ENCODE results near the gene HEXB.
"Not testable (repeated sequence)": the region's sequence is repeated elsewhere in the genome, so short reads cannot be mapped to it uniquely, and the experiment has no call there.

Gene HEXB

DNA sequence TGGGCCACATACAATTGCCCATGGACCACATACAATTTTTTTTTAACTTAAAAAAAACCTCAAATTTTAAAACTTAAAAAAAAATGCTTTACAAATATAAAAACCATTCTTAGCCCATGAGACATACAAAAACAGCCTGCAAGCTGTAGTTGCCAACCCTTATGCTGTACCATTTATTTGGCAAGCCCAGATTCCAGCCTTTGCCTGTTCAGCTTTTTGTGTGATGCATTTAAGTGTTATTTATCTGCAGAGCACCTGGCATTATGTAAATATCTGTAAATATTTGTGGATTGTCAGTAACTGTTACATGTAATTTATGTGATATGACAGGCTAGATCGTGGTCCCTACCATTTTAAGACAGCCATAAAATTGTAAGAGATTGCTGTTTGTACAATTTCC lies 32.6 kb downstream of the HEXB start:
- TF ChIP-seq, protein P1, sequence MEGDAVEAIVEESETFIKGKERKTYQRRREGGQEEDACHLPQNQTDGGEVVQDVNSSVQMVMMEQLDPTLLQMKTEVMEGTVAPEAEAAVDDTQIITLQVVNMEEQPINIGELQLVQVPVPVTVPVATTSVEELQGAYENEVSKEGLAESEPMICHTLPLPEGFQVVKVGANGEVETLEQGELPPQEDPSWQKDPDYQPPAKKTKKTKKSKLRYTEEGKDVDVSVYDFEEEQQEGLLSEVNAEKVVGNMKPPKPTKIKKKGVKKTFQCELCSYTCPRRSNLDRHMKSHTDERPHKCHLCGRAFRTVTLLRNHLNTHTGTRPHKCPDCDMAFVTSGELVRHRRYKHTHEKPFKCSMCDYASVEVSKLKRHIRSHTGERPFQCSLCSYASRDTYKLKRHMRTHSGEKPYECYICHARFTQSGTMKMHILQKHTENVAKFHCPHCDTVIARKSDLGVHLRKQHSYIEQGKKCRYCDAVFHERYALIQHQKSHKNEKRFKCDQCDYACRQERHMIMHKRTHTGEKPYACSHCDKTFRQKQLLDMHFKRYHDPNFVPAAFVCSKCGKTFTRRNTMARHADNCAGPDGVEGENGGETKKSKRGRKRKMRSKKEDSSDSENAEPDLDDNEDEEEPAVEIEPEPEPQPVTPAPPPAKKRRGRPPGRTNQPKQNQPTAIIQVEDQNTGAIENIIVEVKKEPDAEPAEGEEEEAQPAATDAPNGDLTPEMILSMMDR (IDR thresholded peaks at IDR 0.05; ENCODE audit: borderline replicate concordance, control extremely low read depth, extremely low read depth, insufficient read depth, missing control alignments), result no peak
- in situ Hi-C loops (cut with MboI; ENCODE audit: low sequenced_read_pairs, unreplicated experiment), result no loop called here
- no peak for DNase-seq (ENCODE audit: low spot score)

DNA sequence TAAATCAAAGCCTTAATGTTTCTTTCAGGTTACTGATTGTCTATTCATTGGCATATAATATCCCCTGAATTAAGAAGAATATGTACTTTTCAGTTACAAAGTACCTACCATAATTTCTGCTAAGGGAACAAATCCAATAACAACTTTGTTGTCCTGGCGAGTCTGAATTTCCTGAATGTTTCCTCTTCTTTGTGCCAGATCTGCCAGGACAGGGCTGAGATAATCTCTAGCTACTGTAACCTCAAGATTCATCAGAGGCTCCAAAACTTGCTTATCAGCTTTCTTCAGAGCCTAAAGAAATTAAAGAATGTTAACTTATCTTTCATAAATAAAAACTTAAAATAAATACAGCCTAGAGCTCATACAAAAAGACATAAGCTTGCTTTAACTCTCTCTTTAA lies 37.2 kb downstream of the HEXB start:
- no peak for DNase-seq (ENCODE audit: low spot score)
- in situ Hi-C loops (cut with MboI; ENCODE audit: low sequenced_read_pairs, unreplicated experiment), result no loop called here
- TF ChIP-seq, protein P1 (IDR thresholded peaks at IDR 0.05; ENCODE audit: borderline replicate concordance, control extremely low read depth, extremely low read depth, insufficient read depth, missing control alignments), result no peak

DNA sequence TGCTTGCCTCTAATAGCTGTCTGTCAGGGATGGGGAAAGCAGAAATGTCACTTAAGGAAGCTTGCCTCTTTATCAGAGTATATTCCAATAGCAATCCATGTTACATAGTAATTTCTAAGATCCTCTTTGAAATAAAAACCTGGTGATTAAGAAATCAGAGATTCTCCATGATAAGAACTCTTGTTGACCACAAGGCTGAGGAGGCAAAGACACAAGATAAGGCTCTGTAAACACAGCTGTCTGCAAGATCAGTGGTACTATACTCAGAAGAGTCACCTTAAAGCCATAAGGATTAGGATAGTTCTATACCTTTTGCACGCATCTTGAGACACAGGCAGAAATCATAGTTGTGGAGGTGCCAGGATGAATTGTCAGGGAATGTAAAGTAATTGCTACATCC lies 40.3 kb downstream of the HEXB start:
- TF ChIP-seq, protein P1 (IDR thresholded peaks at IDR 0.05; ENCODE audit: borderline replicate concordance, control extremely low read depth, extremely low read depth, insufficient read depth, missing control alignments), result no peak
- in situ Hi-C loops (cut with MboI; ENCODE audit: low sequenced_read_pairs, unreplicated experiment), result no loop called here
- no peak for DNase-seq (ENCODE audit: low spot score)

DNA sequence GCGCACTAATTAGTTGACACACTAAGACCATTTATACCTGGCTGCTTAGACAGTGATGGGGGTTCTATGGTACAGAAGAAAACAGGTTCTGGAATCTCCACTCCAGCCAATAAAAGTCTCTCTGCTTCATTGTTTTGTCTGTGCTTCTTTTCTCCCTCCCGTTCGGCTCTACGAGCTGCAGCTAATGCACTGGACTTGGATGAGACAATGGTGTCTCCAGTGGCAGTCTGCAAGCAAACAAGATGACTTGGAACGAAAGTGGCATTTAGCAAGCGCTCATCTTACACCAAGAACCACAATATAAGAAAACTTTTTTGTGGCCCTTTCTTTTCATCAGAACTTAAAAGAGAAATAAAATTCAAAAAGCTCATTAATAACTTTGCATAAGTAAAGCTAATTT lies 51.7 kb downstream of the HEXB start:
- in situ Hi-C loops (cut with MboI; ENCODE audit: low sequenced_read_pairs, unreplicated experiment), result no loop called here
- TF ChIP-seq, protein P1 (IDR thresholded peaks at IDR 0.05; ENCODE audit: borderline replicate concordance, control extremely low read depth, extremely low read depth, insufficient read depth, missing control alignments), result no peak
- DNase-seq (ENCODE audit: low spot score), result no peak

DNA sequence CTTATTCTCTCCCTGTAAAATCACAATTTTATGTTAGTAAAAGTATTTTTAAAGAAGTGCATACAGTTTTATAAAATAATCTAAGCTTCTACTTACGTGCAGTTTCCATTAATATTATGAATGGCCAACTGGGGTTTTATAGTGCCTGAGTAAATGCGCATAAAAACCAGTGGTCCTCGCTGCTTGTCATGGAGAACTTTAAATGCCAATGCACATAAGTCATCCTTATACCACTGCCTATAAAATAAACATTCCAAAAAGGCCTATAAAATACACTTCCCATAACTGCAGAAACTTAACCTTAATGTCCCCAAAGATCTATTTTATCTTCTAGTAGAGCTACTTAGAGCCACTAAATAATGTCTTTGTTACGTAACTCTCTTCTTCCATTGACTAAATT lies 53.4 kb downstream of the HEXB start:
- TF ChIP-seq, protein P1 (IDR thresholded peaks at IDR 0.05; ENCODE audit: borderline replicate concordance, control extremely low read depth, extremely low read depth, insufficient read depth, missing control alignments), result no peak
- in situ Hi-C loops (cut with MboI; ENCODE audit: low sequenced_read_pairs, unreplicated experiment), result no loop called here
- no peak for DNase-seq (ENCODE audit: low spot score)

DNA sequence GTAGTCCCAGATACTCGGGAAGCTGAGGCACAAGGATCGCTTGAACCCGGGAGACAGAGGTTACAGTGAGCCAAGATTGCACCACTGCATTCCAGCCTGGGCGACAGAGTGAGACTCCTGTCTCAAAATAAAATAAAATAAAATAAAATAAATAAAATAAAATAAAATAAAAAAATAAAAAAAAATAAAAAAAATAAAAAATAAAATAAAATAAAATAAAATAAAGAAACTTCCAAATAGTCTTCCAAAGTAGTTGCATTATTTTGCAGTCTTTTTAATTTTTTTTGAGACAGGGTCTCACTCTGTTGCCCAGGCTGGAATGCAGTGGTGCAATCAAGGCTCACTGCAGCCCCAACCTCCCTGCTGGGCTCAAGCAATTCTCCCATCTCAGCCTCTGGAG lies 63.7 kb downstream of the HEXB start:
- in situ Hi-C loops (cut with MboI; ENCODE audit: low sequenced_read_pairs, unreplicated experiment); DNase-seq (ENCODE audit: low spot score): not testable (repeated sequence)

DNA sequence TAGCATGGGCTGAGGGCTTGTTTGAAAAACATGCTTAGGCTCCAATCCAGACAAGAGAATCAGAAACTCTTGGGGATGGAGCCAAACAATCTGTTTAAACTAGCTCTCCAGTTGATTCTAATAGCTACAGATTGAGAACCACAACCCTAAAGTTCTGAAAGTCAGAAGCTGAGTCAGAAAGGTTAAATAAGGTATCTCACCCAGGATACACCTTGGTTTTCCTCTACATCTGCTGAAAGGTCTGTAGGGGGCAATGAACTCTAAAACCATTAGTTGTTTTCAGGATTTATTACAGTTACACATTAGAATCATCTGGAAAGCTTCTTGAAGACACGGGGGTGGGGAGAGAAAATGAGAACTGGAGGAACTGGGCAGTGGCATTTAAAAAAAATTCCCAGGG lies 76.2 kb downstream of the HEXB start:
- TF ChIP-seq, protein P1 (IDR thresholded peaks at IDR 0.05; ENCODE audit: borderline replicate concordance, control extremely low read depth, extremely low read depth, insufficient read depth, missing control alignments), result no peak
- in situ Hi-C loops (cut with MboI; ENCODE audit: low sequenced_read_pairs, unreplicated experiment), result no loop called here

More for the DNA sequence above, 76.2 kb downstream of the HEXB start:
- no peak for DNase-seq (ENCODE audit: low spot score)
